ENCODE data around the gene BAX. TPM values are rescaled to one million over a fixed set of nuclear protein-coding genes. Genes with fewer than 3 reads are reported as not detected.

The BAX gene
- total and polyA plus RNA-seq, 9 of the 15 experiments (the other 6 are each of a cell fraction or from before 2014, with no cell fraction given): 3.2 to 95.4 (median 44.5) TPM

DNA sequence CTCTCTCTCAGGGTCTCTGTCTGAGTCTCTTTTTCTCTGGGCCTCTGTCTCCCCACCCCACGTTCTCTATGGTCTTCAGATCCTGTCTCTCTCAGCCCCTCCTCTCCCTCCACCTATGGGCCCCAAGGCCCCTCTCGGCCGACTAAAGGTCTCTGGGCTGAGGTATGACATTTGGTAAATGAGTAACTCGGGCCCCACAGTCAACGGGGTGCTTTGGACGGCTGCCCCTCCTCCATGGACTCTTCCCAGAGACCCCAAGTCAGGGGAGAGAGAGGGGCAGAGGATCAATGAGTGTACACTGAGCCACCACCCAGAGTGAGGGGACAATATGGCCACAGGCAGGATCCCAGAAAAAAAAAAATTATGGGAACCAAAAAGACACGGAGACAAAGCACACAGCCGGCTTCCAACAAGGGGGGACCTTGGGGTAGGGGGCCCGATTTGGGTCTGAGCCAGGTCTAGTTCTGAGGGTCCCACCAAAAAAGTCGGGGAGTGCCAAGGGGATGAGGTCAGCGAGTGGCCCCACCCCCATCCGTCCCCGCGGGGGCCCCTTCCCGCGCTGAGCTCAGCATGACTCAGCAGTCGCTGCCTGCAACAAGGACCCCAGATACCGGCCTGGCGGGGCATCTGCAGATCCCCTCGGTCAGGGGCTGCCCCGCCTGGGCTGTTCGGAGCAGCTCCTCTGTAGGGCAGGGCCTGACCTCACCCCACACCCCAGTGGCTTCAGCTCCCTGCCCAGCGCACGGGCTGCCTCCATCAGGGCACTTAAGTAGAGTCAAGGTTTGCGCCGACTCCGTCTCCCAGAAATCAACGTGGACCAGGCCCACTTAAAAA, 8.9 kb downstream of the BAX start (continued):
- TF ChIP-seq, protein P1, sequence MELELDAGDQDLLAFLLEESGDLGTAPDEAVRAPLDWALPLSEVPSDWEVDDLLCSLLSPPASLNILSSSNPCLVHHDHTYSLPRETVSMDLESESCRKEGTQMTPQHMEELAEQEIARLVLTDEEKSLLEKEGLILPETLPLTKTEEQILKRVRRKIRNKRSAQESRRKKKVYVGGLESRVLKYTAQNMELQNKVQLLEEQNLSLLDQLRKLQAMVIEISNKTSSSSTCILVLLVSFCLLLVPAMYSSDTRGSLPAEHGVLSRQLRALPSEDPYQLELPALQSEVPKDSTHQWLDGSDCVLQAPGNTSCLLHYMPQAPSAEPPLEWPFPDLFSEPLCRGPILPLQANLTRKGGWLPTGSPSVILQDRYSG (tag; conservative IDR thresholded peaks at IDR 0.05; ENCODE audit: low read depth): peak; percentile 91
- TF ChIP-seq PCBP2 (IDR thresholded peaks at IDR 0.05; ENCODE audit: low read depth, low read length, poor library complexity, severe bottlenecking): no peak
- no peak for TF ChIP-seq XRCC3 (IDR thresholded peaks at IDR 0.05)
- no peak for TF ChIP-seq HCFC1 (IDR thresholded peaks at IDR 0.05; ENCODE audit: low read depth, low read length)
- TF ChIP-seq, protein P2, sequence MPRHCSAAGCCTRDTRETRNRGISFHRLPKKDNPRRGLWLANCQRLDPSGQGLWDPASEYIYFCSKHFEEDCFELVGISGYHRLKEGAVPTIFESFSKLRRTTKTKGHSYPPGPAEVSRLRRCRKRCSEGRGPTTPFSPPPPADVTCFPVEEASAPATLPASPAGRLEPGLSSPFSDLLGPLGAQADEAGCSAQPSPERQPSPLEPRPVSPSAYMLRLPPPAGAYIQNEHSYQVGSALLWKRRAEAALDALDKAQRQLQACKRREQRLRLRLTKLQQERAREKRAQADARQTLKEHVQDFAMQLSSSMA (CRISPR knock-in tag; IDR thresholded peaks at IDR 0.05): no peak
- no peak for TF ChIP-seq CBX2 (IDR thresholded peaks at IDR 0.05; ENCODE audit: insufficient read depth, low read length, poor library complexity, severe bottlenecking)
- TF ChIP-seq ZKSCAN1 (IDR thresholded peaks at IDR 0.05; ENCODE audit: low read depth, low read length): no peak; the same call in none of the 2 replicates
- TF ChIP-seq, protein P3, sequence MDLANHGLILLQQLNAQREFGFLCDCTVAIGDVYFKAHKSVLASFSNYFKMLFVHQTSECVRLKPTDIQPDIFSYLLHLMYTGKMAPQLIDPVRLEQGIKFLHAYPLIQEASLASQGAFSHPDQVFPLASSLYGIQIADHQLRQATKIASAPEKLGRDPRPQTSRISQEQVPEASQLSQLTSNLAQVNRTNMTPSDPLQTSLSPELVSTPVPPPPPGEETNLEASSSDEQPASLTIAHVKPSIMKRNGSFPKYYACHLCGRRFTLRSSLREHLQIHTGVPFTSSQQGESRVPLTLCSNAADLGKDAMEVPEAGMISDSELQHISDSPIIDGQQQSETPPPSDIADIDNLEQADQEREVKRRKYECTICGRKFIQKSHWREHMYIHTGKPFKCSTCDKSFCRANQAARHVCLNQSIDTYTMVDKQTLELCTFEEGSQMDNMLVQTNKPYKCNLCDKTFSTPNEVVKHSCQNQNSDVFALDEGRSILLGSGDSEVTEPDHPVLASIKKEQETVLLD (IDR thresholded peaks at IDR 0.05): 0 out of 2 replicates have a peak, but pooled peaks have one; percentile 79
- 0 out of 2 replicates have a peak, but pooled peaks have one; percentile 63 for TF ChIP-seq LCOR (CRISPR knock-in tag; IDR thresholded peaks at IDR 0.05)
- TF ChIP-seq ZNF561 (CRISPR knock-in tag; conservative IDR thresholded peaks at IDR 0.05): no peak; the same call in none of the 2 replicates
- no peak for TF ChIP-seq TSC22D4 (tag; IDR thresholded peaks at IDR 0.05)
- peak; percentile 91; the same call in 1 of the 2 replicates for TF ChIP-seq NFRKB (IDR thresholded peaks at IDR 0.05; ENCODE audit: low read depth)
- TF ChIP-seq, protein P4, sequence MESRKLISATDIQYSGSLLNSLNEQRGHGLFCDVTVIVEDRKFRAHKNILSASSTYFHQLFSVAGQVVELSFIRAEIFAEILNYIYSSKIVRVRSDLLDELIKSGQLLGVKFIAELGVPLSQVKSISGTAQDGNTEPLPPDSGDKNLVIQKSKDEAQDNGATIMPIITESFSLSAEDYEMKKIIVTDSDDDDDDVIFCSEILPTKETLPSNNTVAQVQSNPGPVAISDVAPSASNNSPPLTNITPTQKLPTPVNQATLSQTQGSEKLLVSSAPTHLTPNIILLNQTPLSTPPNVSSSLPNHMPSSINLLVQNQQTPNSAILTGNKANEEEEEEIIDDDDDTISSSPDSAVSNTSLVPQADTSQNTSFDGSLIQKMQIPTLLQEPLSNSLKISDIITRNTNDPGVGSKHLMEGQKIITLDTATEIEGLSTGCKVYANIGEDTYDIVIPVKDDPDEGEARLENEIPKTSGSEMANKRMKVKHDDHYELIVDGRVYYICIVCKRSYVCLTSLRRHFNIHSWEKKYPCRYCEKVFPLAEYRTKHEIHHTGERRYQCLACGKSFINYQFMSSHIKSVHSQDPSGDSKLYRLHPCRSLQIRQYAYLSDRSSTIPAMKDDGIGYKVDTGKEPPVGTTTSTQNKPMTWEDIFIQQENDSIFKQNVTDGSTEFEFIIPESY (CRISPR knock-in tag; IDR thresholded peaks at IDR 0.05): no peak
- TF ChIP-seq ELF1 (tag; IDR thresholded peaks at IDR 0.05): no peak
- TF ChIP-seq, protein P5, sequence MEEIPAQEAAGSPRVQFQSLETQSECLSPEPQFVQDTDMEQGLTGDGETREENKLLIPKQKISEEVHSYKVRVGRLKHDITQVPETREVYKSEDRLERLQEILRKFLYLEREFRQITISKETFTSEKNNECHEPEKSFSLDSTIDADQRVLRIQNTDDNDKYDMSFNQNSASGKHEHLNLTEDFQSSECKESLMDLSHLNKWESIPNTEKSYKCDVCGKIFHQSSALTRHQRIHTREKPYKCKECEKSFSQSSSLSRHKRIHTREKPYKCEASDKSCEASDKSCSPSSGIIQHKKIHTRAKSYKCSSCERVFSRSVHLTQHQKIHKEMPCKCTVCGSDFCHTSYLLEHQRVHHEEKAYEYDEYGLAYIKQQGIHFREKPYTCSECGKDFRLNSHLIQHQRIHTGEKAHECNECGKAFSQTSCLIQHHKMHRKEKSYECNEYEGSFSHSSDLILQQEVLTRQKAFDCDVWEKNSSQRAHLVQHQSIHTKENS (CRISPR knock-in tag; IDR thresholded peaks at IDR 0.05): no peak
- TF ChIP-seq, protein P6, sequence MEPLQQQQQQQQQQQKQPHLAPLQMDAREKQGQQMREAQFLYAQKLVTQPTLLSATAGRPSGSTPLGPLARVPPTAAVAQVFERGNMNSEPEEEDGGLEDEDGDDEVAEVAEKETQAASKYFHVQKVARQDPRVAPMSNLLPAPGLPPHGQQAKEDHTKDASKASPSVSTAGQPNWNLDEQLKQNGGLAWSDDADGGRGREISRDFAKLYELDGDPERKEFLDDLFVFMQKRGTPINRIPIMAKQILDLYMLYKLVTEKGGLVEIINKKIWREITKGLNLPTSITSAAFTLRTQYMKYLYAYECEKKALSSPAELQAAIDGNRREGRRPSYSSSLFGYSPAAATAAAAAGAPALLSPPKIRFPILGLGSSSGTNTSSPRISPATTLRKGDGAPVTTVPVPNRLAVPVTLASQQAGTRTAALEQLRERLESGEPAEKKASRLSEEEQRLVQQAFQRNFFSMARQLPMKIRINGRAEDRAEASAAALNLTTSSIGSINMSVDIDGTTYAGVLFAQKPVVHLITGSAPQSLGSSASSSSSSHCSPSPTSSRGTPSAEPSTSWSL (CRISPR knock-in tag; IDR thresholded peaks at IDR 0.05; ENCODE audit: borderline replicate concordance): no peak
